HG02943 (cell line): ENCODE data around the gene TTC28.
"Not testable (repeated sequence)": the region's sequence is repeated elsewhere in the genome, so short reads cannot be mapped to it uniquely, and the experiment has no call there.

Experiments used
- ATAC-seq: cut with Tn5 transposase; IDR thresholded peaks from one replicate; pipeline ENCODE4 v1.9.1; 2021; ENCODE audit warnings: mild to moderate bottlenecking, low read depth, moderate library complexity; ENCODE audit not compliant: unreplicated experiment

Gene TTC28

GRCh38 chr22:28171712-28172111 is 507.9 kb downstream of the TTC28 start:
- ATAC-seq: no peak

GRCh38 chr22:28171115-28171514 is 508.5 kb downstream of the TTC28 start:
- ATAC-seq: no peak

DNA sequence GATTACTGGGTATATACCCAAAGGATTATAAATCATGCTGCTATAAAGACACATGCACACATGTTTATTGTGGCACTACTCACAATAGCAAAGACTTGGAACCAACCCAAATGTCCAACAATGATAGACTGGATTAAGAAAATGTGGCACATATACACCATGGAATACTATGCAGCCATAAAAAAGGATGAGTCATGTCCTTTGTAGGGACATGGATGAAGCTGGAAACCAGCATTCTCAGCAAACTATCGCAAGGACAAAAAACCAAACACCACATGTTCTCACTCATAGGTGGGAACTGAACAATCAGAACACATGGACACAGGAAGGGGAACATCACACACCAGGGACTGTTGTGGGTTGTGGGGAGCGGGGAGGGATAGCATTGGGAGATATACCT is 510.3 kb downstream of the TTC28 start:
- ATAC-seq: not testable (repeated sequence)

DNA sequence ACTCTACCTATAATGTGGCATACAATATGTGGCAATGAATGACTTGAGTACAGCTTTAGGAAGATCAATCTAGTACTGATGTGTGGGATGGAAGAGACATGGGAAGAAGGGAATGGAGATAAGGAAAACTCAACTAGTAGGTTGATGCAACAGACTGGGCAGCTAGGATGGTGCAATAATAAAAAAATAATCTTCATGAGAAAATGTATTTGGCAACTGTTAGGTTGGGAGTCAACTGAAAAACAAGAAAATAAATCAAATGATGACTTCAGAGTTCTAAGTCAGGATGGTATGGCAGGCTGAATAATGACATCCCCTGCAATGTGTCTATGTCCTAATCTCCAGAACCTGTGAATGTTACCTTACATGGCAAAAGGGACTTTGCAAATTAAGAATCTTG is 523.8 kb downstream of the TTC28 start:
- no peak for ATAC-seq

- no peak for ATAC-seq
These were observed 524.8 kb downstream of the TTC28 start for GRCh38 chr22:28154861-28155260.

DNA sequence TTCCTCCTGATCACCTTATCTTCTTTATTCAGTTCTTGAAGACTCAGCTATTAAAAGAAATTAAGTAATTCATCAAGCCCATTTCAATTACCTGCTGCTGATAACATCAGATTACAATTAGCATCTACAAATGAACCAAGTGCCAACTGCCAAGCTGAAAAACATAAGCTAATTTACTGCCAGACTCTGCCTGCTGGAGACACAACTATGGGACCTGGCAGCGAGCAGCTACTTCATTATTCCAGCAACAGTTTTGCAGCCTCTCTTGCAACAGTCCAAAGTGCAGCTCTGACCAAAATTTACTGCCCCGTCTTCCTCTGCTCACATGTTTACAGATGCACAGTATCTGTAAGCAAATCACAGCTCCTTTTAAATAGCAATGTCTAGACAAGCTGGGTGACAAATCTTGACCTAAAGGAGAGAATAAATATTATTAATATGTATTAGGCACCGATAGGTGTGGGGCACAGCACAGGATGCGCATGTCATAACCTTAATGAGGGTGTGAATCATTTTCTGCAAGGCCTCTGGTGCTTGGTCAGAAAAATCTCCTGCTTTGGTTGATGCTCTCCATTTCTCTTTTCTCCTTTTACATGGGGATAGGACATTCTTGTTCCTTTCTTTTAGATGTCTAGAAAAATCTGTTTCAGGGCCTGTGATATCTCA is 528.4 kb downstream of the TTC28 start:
- no peak for ATAC-seq

DNA sequence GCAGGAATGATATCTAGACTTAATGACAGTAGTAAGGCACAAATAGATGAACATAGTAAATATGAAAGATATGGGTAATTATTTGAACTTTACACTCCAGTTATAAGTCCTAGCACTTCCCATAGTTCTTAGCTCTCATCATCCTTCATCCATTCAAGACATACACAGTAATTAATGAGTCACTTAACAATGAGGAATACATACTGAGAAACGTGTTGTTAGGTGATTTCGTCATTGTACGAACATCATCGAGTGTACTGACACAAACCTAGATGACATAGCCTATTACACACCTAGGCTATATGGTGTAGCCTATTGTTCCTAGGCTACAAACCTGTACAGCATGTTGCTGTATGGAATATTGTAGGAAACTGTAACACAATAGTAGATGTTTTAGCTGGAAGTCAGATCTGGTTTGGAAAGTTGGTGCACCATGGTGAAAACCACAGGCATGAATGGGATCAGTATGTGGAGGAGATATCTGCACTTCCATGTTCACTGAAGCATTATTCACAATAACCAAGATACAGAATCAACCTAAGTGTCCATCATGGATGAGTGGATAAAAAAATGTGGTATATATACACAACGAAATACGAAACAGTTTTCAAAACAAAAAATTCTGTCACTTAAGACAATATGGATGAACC is 530.7 kb downstream of the TTC28 start:
- ATAC-seq: no peak

GRCh38 chr22:28147401-28147800 is 532.2 kb downstream of the TTC28 start:
- ATAC-seq: no peak

DNA sequence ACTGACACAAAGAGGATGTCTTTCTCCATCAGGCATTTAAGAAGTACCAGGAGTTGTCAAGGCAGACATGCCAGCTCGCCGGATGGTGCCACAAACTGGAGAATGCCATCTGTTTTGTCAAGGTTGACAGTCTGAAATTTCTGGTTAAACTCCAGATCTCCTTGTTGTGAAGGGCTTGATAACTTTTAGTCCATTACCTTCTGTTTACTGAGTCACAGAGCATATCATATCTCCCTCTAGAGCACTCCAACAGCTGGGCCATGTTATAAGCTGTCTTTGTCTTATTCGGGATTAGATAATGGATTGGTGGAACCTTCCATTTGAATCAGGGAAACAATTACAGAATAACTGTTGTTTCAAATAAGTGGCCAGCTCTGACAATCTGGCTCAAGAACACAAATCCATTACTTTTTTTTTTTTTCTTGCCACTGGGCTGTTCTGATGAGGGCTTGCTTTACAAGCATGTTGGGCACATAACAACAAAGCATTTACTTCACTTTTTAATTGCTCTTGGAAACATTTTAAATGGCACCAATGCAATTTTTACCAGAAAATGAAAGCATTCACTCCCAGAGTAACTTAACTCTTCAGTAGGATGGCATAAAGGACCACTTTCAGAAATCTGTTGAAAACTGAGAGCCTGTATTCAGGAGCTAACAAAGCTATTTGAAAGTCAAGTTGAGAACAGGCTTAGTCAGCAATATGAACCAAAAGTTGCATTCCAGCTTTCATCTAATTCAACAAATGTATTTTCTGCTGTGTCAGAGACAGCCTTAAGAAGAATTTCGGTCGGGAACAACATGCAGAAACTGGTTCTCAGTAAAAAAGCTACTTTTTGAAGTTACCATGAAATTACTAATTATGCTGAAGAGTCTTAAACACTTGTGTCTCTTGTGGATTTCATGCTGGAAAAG is 533.0 kb downstream of the TTC28 start:
- no peak for ATAC-seq

GRCh38 chr22:28143961-28144745 is 535.5 kb downstream of the TTC28 start:
- ATAC-seq: no peak

DNA sequence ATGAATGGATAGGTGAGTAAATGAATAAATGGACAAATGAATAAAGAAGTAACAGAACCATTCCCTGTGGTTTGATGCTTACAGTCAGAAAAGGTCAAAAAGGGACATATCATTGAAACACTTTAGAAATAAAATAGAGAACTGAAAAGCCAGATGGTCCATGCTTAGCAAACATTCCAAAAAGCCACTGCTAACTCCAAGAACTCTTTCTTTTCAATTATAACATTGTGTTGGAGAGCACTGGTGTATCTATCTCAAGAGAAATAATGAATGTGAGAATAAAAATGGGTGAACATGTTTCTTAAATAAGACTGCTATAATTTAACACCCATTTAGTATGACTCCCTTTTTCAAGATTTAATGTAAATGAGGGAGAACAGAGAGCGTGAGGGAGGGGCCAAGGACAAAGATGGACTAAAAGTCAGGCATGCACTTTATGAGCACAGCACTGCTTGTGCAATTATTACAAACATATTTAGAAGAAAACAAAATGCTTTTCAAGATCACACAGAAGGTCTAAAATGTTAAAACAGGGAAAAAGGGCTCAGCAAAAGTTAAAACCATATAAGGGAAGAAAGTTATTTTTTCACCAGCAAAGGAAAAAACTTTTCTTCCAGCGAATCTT is 536.3 kb downstream of the TTC28 start:
- no peak for ATAC-seq

DNA sequence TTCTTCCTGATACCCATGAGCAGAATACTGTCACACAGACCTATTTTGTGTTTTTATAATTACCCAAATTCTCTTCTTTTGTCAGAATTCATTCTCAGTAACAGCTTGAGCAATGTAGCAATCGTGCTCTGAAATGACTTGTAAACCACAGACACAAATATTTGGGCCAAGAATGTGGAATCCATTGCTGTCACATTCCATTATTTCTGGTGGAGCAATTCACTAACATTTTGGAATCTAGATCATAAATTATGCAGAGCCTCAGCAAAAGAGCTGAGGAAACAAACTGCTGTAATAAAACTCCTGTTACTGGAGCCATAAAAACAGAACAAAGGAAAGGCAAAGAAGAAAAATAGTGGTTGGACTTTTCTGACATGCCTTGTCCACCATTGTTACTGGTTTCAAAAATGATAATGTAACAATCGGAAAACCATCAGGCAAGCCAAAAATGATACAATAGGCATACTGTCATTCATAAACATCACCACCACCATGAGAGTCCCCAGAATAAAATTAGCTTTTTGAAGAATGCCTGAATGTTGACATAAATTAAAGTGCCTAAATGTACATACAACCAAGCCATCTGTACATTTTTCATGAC is 537.2 kb downstream of the TTC28 start:
- no peak for ATAC-seq

GRCh38 chr22:28141614-28142013 is 538.0 kb downstream of the TTC28 start:
- ATAC-seq: no peak

GRCh38 chr22:28139961-28140360 is 539.7 kb downstream of the TTC28 start:
- no peak for ATAC-seq

DNA sequence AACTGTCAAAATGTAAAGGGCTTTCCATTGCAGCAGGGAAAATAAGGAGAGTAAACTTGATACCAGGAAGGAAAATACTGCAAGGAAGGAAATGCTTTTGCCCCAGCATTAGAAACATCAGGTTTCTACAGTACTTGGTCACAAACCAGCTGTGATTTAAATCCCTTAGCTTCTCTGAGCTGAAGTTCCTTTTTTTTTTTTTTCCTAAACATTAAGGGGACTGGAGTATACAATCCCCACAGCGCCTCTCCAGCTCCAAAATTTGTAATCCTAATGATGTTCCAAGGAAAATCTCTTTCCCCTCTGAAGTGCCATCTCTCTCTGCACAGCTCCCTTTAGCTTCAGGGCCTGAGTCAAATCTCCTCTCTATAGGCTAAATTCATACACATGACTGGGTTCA is 540.1 kb downstream of the TTC28 start:
- no peak for ATAC-seq

GRCh38 chr22:28137036-28137435 is 542.6 kb downstream of the TTC28 start:
- no peak for ATAC-seq

- no peak for ATAC-seq
These were observed 547.2 kb downstream of the TTC28 start for GRCh38 chr22:28132466-28132865.

GRCh38 chr22:28129319-28129962 is 550.2 kb downstream of the TTC28 start:
- ATAC-seq: no peak

DNA sequence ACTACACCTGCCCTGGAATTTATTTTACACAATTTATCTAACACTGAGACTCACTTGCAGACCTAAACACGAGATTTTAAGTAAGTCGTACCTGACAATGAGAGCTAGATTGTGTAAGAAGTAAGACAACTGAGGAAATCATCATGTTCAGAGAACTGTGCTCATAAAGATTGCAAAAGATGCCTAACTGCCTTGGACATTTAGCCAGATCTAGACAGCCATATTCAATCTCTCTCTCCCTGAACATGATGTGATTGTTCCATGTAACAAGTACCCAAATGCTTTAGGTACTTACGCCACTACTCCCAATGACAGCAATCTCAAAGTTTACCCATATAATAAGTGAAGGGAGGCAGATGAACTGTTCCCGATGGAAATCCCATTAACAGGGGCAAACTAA is 550.8 kb downstream of the TTC28 start:
- ATAC-seq: no peak
